HEK293 (cell line): Measurements from ENCODE around the gene MUC22.
"Not testable (repeated sequence)": the region's sequence is repeated elsewhere in the genome, so short reads cannot be mapped to it uniquely, and the experiment has no call there.

Source experiments
- CTCF ChIA-PET: fragments of 350-600 bp; formaldehyde crosslinking; extraction: SDS; loops from one replicate; lab custom pipeline; 2021; ENCODE audit warnings: antibody characterized with exemption; lab: Yijun Ruan, JAX
- POLR2A ChIA-PET: fragments of 300-600 bp; formaldehyde crosslinking; extraction: SDS; loops from one replicate; lab custom pipeline; 2020; ENCODE audit warnings: antibody characterized with exemption, inconsistent platforms; lab: Yijun Ruan, JAX
- H3K27ac ChIP-seq: fragments of 200-500 bp; sonication (Bioruptor generic); 2 replicates; pipeline ENCODE4 v1.5.1; 2014; ENCODE audit warnings: low read depth, low read length, control low read depth, inconsistent platforms; ENCODE audit errors: extremely low read depth
- H3K36me3 ChIP-seq, 2 experiments: fragments of 200-500 bp in 1 of 2; sonication (Bioruptor generic) in 1 of 2; 1 replicate in 1 of 2; 2 replicates in 1 of 2; pipeline ENCODE4 v1.5.1; 2014 to 2017; ENCODE audit warnings: inconsistent platforms in 2 of 2, low read length in 2 of 2; ENCODE audit not compliant: control insufficient read depth in 2 of 2, insufficient read depth in 1 of 2
- H3K4me1 ChIP-seq: fragments of 200-500 bp; sonication (Bioruptor generic); 2 replicates; pipeline ENCODE4 v1.5.1; 2014; ENCODE audit warnings: mild to moderate bottlenecking, low read length, inconsistent platforms; ENCODE audit not compliant: control insufficient read depth, insufficient read depth
- H3K4me3 ChIP-seq: 2 replicates; pipeline ENCODE4 v1.5.1; 2011; ENCODE audit warnings: low read depth, mild to moderate bottlenecking, control low read depth, low read length, moderate library complexity
- H3K9me3 ChIP-seq: fragments of 200-500 bp; sonication (Bioruptor generic); 2 replicates; pipeline ENCODE4 v1.5.1; 2014; ENCODE audit warnings: low read depth, low read length, inconsistent platforms; ENCODE audit not compliant: control insufficient read depth, insufficient read depth
- PATZ1 ChIP-seq: fragments of 450-650 bp; formaldehyde crosslinking; IDR thresholded peaks from 2 replicates; pipeline ENCODE4 v1.5.1; 2016; ENCODE audit warnings: missing biosample characterization, missing genetic modification characterization
- WT1 ChIP-seq: fragments of 450-650 bp; formaldehyde crosslinking; IDR thresholded peaks from 2 replicates; pipeline ENCODE4 v1.5.1; 2016; ENCODE audit warnings: missing biosample characterization, missing genetic modification characterization
- ZBTB10 ChIP-seq: fragments of 450-650 bp; formaldehyde crosslinking; IDR thresholded peaks from 2 replicates; pipeline ENCODE4 v1.5.1; 2016; ENCODE audit warnings: missing biosample characterization, missing genetic modification characterization
- ZBTB11 ChIP-seq: fragments of 450-650 bp; formaldehyde crosslinking; conservative IDR thresholded peaks from 2 replicates; pipeline ENCODE4 v1.5.1; 2016; ENCODE audit warnings: low read depth, missing biosample characterization, missing genetic modification characterization
- ZBTB6 ChIP-seq: fragments of 450-650 bp; formaldehyde crosslinking; IDR thresholded peaks from 2 replicates; pipeline ENCODE4 v1.5.1; 2017; ENCODE audit warnings: missing biosample characterization, missing genetic modification characterization
- ZNF175 ChIP-seq: fragments of 450-650 bp; formaldehyde crosslinking; IDR thresholded peaks from 2 replicates; pipeline ENCODE4 v1.5.1; 2016; ENCODE audit warnings: missing biosample characterization, missing genetic modification characterization
- ZNF223 ChIP-seq: fragments of 450-650 bp; formaldehyde crosslinking; IDR thresholded peaks from 2 replicates; pipeline ENCODE4 v1.5.1; 2016; ENCODE audit warnings: missing biosample characterization, missing genetic modification characterization
- ZNF324 ChIP-seq: fragments of 450-650 bp; formaldehyde crosslinking; IDR thresholded peaks from 2 replicates; pipeline ENCODE4 v1.5.1; 2016; ENCODE audit warnings: missing biosample characterization, missing genetic modification characterization
- ZNF341 ChIP-seq: fragments of 450-650 bp; formaldehyde crosslinking; IDR thresholded peaks from 2 replicates; pipeline ENCODE4; 2016; ENCODE audit warnings: low read depth, missing biosample characterization, missing genetic modification characterization
- ZNF350 ChIP-seq: fragments of 450-650 bp; formaldehyde crosslinking; IDR thresholded peaks from 2 replicates; pipeline ENCODE4 v1.5.0; 2017; ENCODE audit warnings: missing biosample characterization, mild to moderate bottlenecking, missing genetic modification characterization
- ZNF473 ChIP-seq: fragments of 450-650 bp; formaldehyde crosslinking; IDR thresholded peaks from 2 replicates; pipeline ENCODE4 v1.5.1; 2017; ENCODE audit warnings: missing biosample characterization, missing genetic modification characterization
- ZNF529 ChIP-seq: fragments of 450-650 bp; formaldehyde crosslinking; IDR thresholded peaks from 2 replicates; pipeline ENCODE4 v1.5.1; 2017; ENCODE audit warnings: missing genetic modification characterization, missing biosample characterization; ENCODE audit not compliant: insufficient replicate concordance
- ZNF670 ChIP-seq: fragments of 450-650 bp; formaldehyde crosslinking; IDR thresholded peaks from 2 replicates; pipeline ENCODE4 v1.5.1; 2016; ENCODE audit warnings: missing biosample characterization, missing genetic modification characterization, low read depth

The MUC22 gene

GRCh38 chr6:30965140-30965601, 45.1 kb upstream of the MUC22 start (continued):
- TF ChIP-seq ZBTB11 (tag by site-specific recombination), result no peak
- no peak for TF ChIP-seq ZNF350 (tag by site-specific recombination)
- no peak for TF ChIP-seq PATZ1 (tag by site-specific recombination)

- CTCF ChIA-PET, result interaction anchor here (1.4 kb wide), 1 partner anchor 16 kb away, joined by 3 read pairs; no protein-coding TSS in a partner anchor
- TF ChIP-seq ZNF341 (no peak), ZBTB6 (no peak), ZNF670 (tag by site-specific recombination) (no peak), ZNF473 (no peak), ZNF223 (tag by site-specific recombination) (no peak), WT1 (no peak), ZNF529 (tag by site-specific recombination) (no peak), ZBTB10 (tag by site-specific recombination) (no peak), ZNF324 (no peak), ZNF175 (tag by site-specific recombination) (no peak)
- TF ChIP-seq, all 188 proteins: peak for 0
- Histone ChIP-seq H3K4me1 (peaks cover 2% of the 10 kb centered on the region; the same call in 1 of the 2 replicates), H3K36me3 (no peaks in the 10 kb centered on the region), H3K9me3 (no peaks in the 10 kb centered on the region), H3K4me3 (no peak overlapping the region), H3K27ac (no peak overlapping the region)
- POLR2A ChIA-PET, result no interaction called here
Observed at GRCh38 chr6:30966154-30966553, 44.1 kb upstream of the MUC22 start.

GRCh38 chr6:30969171-30969570, 41.1 kb upstream of the MUC22 start:
- H3K27ac ChIP-seq, H3K4me3 ChIP-seq, H3K9me3 ChIP-seq, H3K4me1 ChIP-seq, H3K36me3 ChIP-seq, POLR2A ChIA-PET: not testable (repeated sequence)
- CTCF ChIA-PET, result interaction anchor here (1.3 kb wide), 1 partner anchor 143 kb away, joined by 3 read pairs; the partner anchor contains the start of gene C6orf15
